IMR-90 (cell line): Measurements from ENCODE around the gene VPS72. TPM values are rescaled to one million over a fixed set of nuclear protein-coding genes. Genes with fewer than 3 reads are reported as not detected.

ENCODE experiments used
- ATAC-seq: fragments of 200-7000 bp; cut with Tn5 transposase; 2 replicates; pipeline ENCODE4 v1.9.1; 2020; ENCODE audit warnings: low read depth, mild to moderate bottlenecking, moderate library complexity
- BruUV-seq: library from RNA; stranded (reverse); fragments of 400-500 nt; replicated peaks from 2 replicates; lab custom pipeline; 2021; lab: Mats Ljungman, UMichigan
- CTCF ChIA-PET: fragments of 300-600 bp; formaldehyde crosslinking; extraction: SDS; loops from one replicate; lab custom pipeline; 2021; ENCODE audit warnings: antibody characterized with exemption; lab: Yijun Ruan, JAX
- POLR2A ChIA-PET: fragments of 300-600 bp; sonication (Branson Sonifier 250); formaldehyde crosslinking; loops from one replicate; lab custom pipeline; 2022; ENCODE audit warnings: antibody characterized with exemption; ENCODE audit not compliant: unreplicated experiment; lab: Charles Lee
- DNase-seq: peaks from one replicate; pipeline ENCODE4 v3.0.0; 2013
- H2AFZ ChIP-seq: replicated peaks from 2 replicates; pipeline ENCODE3; 2013; ENCODE audit warnings: low read length, mild to moderate bottlenecking; ENCODE audit not compliant: poor library complexity
- H2AK5ac ChIP-seq: 2 replicates; pipeline ENCODE4 v1.6.1; 2013; ENCODE audit warnings: low read depth, low read length, inconsistent platforms
- H2AK9ac ChIP-seq: replicated peaks from 2 replicates; pipeline ENCODE3; 2013; ENCODE audit warnings: mild to moderate bottlenecking, low read depth, low read length, moderate library complexity; ENCODE audit not compliant: poor library complexity
- H2BK120ac ChIP-seq: 2 replicates; pipeline ENCODE4 v1.6.1; 2013; ENCODE audit warnings: low read depth, low read length, inconsistent platforms
- H2BK15ac ChIP-seq: 3 replicates; pipeline ENCODE4 v1.6.1; 2013; ENCODE audit warnings: low read depth, low read length, inconsistent platforms
- H2BK20ac ChIP-seq: 2 replicates; pipeline ENCODE4 v1.6.1; 2013; ENCODE audit warnings: low read depth, mild to moderate bottlenecking, inconsistent platforms, low read length, moderate library complexity
- H2BK5ac ChIP-seq: 2 replicates; pipeline ENCODE4 v1.6.1; 2013; ENCODE audit warnings: mild to moderate bottlenecking, low read depth, low read length, inconsistent platforms; ENCODE audit not compliant: poor library complexity, severe bottlenecking
- H3K14ac ChIP-seq: replicated peaks from 2 replicates; pipeline ENCODE4 v1.6.1; 2013; ENCODE audit warnings: low read depth, low read length, inconsistent platforms
- H3K18ac ChIP-seq: 2 replicates; pipeline ENCODE4 v1.6.1; 2013; ENCODE audit warnings: low read depth, low read length, control low read depth
- H3K23ac ChIP-seq: 2 replicates; pipeline ENCODE4 v1.6.1; 2013; ENCODE audit warnings: low read depth, low read length, inconsistent platforms
- H3K27ac ChIP-seq: 2 replicates; pipeline ENCODE4 v1.5.1; 2013; ENCODE audit warnings: mild to moderate bottlenecking, control low read depth, low read length; ENCODE audit not compliant: insufficient read depth
- H3K27me3 ChIP-seq: 2 replicates; pipeline ENCODE4 v1.6.1; 2013; ENCODE audit warnings: low read length; ENCODE audit not compliant: control insufficient read depth, insufficient read depth
- H3K36me3 ChIP-seq: 2 replicates; pipeline ENCODE4 v1.6.1; 2013; ENCODE audit warnings: low read length, mixed read lengths; ENCODE audit not compliant: control insufficient read depth, insufficient read depth
- H3K4ac ChIP-seq: 2 replicates; pipeline ENCODE4 v1.6.1; 2013; ENCODE audit warnings: low read depth, low read length, inconsistent platforms
- H3K4me1 ChIP-seq: 2 replicates; pipeline ENCODE4 v1.6.1; 2013; ENCODE audit warnings: low read length, mixed read lengths; ENCODE audit not compliant: control insufficient read depth, insufficient read depth
- H3K4me2 ChIP-seq: 2 replicates; pipeline ENCODE4 v1.6.1; 2013; ENCODE audit warnings: low read depth, mild to moderate bottlenecking, control low read depth, low read length, moderate library complexity
- H3K4me3 ChIP-seq: 2 replicates; pipeline ENCODE4 v1.5.1; 2013; ENCODE audit warnings: low read depth, mild to moderate bottlenecking, control low read depth, low read length, moderate library complexity; ENCODE audit not compliant: insufficient read depth
- H3K56ac ChIP-seq: 2 replicates; pipeline ENCODE4 v1.6.1; 2013; ENCODE audit warnings: low read length, inconsistent platforms; ENCODE audit not compliant: insufficient read depth; ENCODE audit errors: extremely low read depth
- H3K79me1 ChIP-seq, 2 experiments: 2 replicates each; pipeline ENCODE4 v1.6.1; 2013; ENCODE audit warnings: low read length in 2 of 2, inconsistent platforms in 1 of 2, low read depth in 1 of 2
- H3K9ac ChIP-seq: 2 replicates; pipeline ENCODE4 v1.6.1; 2013; ENCODE audit warnings: low read depth, low read length, control low read depth
- H3K9me1 ChIP-seq: 2 replicates; pipeline ENCODE4 v1.6.1; 2013; ENCODE audit warnings: low read length, inconsistent platforms; ENCODE audit not compliant: insufficient read depth
- H3K9me3 ChIP-seq: 2 replicates; pipeline ENCODE4 v1.6.1; 2013; ENCODE audit warnings: low read length; ENCODE audit not compliant: control insufficient read depth, insufficient read depth
- H4K20me1 ChIP-seq: 2 replicates; pipeline ENCODE4 v1.6.1; 2013; ENCODE audit warnings: low read length, inconsistent platforms; ENCODE audit not compliant: insufficient read depth
- H4K5ac ChIP-seq: 2 replicates; pipeline ENCODE4 v1.6.1; 2013; ENCODE audit warnings: mild to moderate bottlenecking, low read depth, low read length, control low read depth
- H4K8ac ChIP-seq, 2 experiments: 2 replicates each; pipeline ENCODE4 v1.6.1; 2013; ENCODE audit warnings: low read depth in 2 of 2, low read length in 2 of 2, control low read depth in 1 of 2, inconsistent platforms in 1 of 2
- H4K91ac ChIP-seq: 2 replicates; pipeline ENCODE4 v1.6.1; 2013; ENCODE audit warnings: low read depth, low read length, inconsistent platforms; ENCODE audit not compliant: insufficient read depth
- BHLHE40 ChIP-seq: fragments of 150-350 bp; IDR thresholded peaks from 2 replicates; pipeline ENCODE4 v1.6.1; 2016; ENCODE audit warnings: mild to moderate bottlenecking, low read depth, low read length
- MAFK ChIP-seq: IDR thresholded peaks from 2 replicates; pipeline ENCODE4 v1.6.1; 2012; ENCODE audit warnings: low read depth, low read length, improper control_type of control experiment
- MAZ ChIP-seq: IDR thresholded peaks from 2 replicates; pipeline ENCODE4 v1.6.1; 2012; ENCODE audit warnings: low read depth, mild to moderate bottlenecking, low read length, improper control_type of control experiment, moderate library complexity, borderline replicate concordance
- MXI1 ChIP-seq: IDR thresholded peaks from 2 replicates; pipeline ENCODE4 v1.6.1; 2012; ENCODE audit warnings: low read depth, mild to moderate bottlenecking, low read length, moderate library complexity, borderline replicate concordance
- NFE2L2 ChIP-seq: fragments of 150-350 bp; IDR thresholded peaks from 2 replicates; pipeline ENCODE4 v1.6.1; 2016; ENCODE audit warnings: low read depth, mild to moderate bottlenecking, low read length
- POLR2A ChIP-seq: IDR thresholded peaks from 2 replicates; pipeline ENCODE4 v1.6.1; 2012; ENCODE audit warnings: mild to moderate bottlenecking, low read depth, low read length
- RAD21 ChIP-seq: IDR thresholded peaks from 2 replicates; pipeline ENCODE4 v1.6.1; 2012; ENCODE audit warnings: low read length, improper control_type of control experiment
- RCOR1 ChIP-seq: IDR thresholded peaks from 2 replicates; pipeline ENCODE4 v1.6.1; 2012; ENCODE audit warnings: mild to moderate bottlenecking, low read length, improper control_type of control experiment; ENCODE audit not compliant: insufficient replicate concordance
- RFX5 ChIP-seq: IDR thresholded peaks from 2 replicates; pipeline ENCODE4 v1.8.0; 2012; ENCODE audit warnings: low read depth, mild to moderate bottlenecking, low read length, moderate library complexity
- SMC3 ChIP-seq: fragments of 150-350 bp; IDR thresholded peaks from 2 replicates; pipeline ENCODE4 v1.6.1; 2016; ENCODE audit warnings: low read depth, mild to moderate bottlenecking, antibody characterized with exemption, low read length, moderate library complexity
- WGBS, 2 experiments: methylation state at CpG; one replicate each; pipeline versions ENCODE4 v1.1.5 to v1.1.7; 2013; ENCODE audit warnings: missing lambda C conversion rate in 2 of 2; ENCODE audit not compliant: insufficient read length in 1 of 2; ENCODE audit errors: extremely low coverage in 2 of 2; 5-methylcytosine and 5-hydroxymethylcytosine counted together
- dilution Hi-C: fragments of 300-500 bp; cut with HindIII; formaldehyde crosslinking; loops from one replicate; pipeline ENCODE4 v1.14.3; 2018; ENCODE audit warnings: low sequenced_read_pairs; ENCODE audit not compliant: unreplicated experiment
- in situ Hi-C: fragments of 300-500 bp; cut with MboI; formaldehyde crosslinking; loops from 3 replicates; pipeline ENCODE4 v1.14.3; 2019; ENCODE audit warnings: low sequenced_read_pairs, inconsistent platforms, mixed read lengths
- intact Hi-C: fragments of 100-400 bp; cut with micrococcal nuclease; formaldehyde crosslinking; loops from 2 replicates; pipeline ENCODE4 v1.10.0; 2022
- polyA plus RNA-seq, 3 experiments: library from polyadenylated mRNA; depleted of rRNA; stranded (reverse); fragments of >200 nt; gene quantifications; 2 replicates each; pipeline ENCODE4 v1.2.3, GENCODE V29; 2012; ENCODE audit warnings: low replicate concordance in 1 of 3
- total RNA-seq: library from RNA; depleted of rRNA; stranded (reverse); fragments of >200 nt; gene quantifications from 2 replicates; pipeline ENCODE4 v1.2.3, GENCODE V29; 2012
- TF ChIP-seq, protein P1 (sequence below): fragments of 150-350 bp; IDR thresholded peaks from 2 replicates; pipeline ENCODE4 v1.6.1; 2017; ENCODE audit warnings: mild to moderate bottlenecking, antibody characterized with exemption, low read length, low read depth
- TF ChIP-seq, protein P2 (sequence below): conservative IDR thresholded peaks from 2 replicates; pipeline ENCODE4 v1.5.1; 2012; ENCODE audit warnings: mild to moderate bottlenecking, low read depth, low read length, improper control_type of control experiment

VPS72 gene
- total and polyA plus RNA-seq, 2 of the 4 experiments (the other 2 are of a cell fraction), result 51.3 to 62.3 TPM

DNA sequence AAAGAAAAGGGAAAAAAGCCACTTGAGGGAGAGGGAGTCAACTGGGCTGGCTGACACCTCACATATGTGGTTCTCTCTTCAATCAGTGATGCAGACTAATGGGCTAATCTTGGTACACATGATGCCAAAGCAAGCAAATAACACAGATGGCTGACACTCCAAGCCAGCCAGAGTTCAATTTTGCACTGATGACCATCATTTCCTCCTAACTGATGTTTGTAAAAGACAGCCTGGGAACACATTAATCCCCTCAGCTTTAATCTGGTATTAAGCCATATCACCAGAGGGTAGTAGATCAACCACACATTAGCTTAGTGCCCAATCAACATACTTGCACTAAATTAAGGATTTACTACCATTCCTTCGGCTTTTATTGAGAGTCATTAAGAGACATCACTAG is 2.8 kb downstream of the VPS72 start:
- Histone ChIP-seq H3K56ac (no peak overlapping the region), H3K36me3 (peaks cover 26% of the 10 kb centered on the region), H3K27me3 (no peaks in the 10 kb centered on the region), H2AK9ac (no peak overlapping the region), H4K8ac (no peak overlapping the region), H3K4me2 (no peak overlapping the region), H3K27ac (no peak overlapping the region), H3K23ac (0 out of 2 replicates have a peak overlapping the region, but pooled peaks have one; percentile 4), H3K4me3 (no peak overlapping the region), H2BK20ac (no peak overlapping the region), H3K79me1 (peaks cover 32 to 45% of the 10 kb centered on the region in 2 experiments), H2BK5ac (no peak overlapping the region), H2BK15ac (no peak overlapping the region), H2AK5ac (no peak overlapping the region), H4K91ac (no peak overlapping the region), H3K18ac (no peak overlapping the region), H3K9me1 (peaks cover 12% of the 10 kb centered on the region; the same call in 1 of the 2 replicates), H3K9me3 (no peaks in the 10 kb centered on the region), H2BK120ac (no peak overlapping the region), H3K4me1 (no peaks in the 10 kb centered on the region; the same call in 1 of the 2 replicates), H3K14ac (no peak overlapping the region), H4K5ac (no peak overlapping the region), H3K4ac (no peak overlapping the region), H4K20me1 (no peaks in the 10 kb centered on the region), H2AFZ (no peak overlapping the region), H3K9ac (no peak overlapping the region)
- no TSS peak for BruUV-seq
- in situ Hi-C loops (no loop called here), intact Hi-C loops (no loop called here), dilution Hi-C loops (no loop called here)
- TF ChIP-seq BHLHE40 (no peak), RCOR1 (no peak), SMC3 (no peak), POLR2A (no peak), MAFK (no peak), NFE2L2 (no peak), RAD21 (no peak), RFX5 (no peak), MAZ (no peak), MXI1 (no peak)
- TF ChIP-seq, protein P1, sequence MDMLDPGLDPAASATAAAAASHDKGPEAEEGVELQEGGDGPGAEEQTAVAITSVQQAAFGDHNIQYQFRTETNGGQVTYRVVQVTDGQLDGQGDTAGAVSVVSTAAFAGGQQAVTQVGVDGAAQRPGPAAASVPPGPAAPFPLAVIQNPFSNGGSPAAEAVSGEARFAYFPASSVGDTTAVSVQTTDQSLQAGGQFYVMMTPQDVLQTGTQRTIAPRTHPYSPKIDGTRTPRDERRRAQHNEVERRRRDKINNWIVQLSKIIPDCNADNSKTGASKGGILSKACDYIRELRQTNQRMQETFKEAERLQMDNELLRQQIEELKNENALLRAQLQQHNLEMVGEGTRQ, result no peak
- TF ChIP-seq, protein P2, sequence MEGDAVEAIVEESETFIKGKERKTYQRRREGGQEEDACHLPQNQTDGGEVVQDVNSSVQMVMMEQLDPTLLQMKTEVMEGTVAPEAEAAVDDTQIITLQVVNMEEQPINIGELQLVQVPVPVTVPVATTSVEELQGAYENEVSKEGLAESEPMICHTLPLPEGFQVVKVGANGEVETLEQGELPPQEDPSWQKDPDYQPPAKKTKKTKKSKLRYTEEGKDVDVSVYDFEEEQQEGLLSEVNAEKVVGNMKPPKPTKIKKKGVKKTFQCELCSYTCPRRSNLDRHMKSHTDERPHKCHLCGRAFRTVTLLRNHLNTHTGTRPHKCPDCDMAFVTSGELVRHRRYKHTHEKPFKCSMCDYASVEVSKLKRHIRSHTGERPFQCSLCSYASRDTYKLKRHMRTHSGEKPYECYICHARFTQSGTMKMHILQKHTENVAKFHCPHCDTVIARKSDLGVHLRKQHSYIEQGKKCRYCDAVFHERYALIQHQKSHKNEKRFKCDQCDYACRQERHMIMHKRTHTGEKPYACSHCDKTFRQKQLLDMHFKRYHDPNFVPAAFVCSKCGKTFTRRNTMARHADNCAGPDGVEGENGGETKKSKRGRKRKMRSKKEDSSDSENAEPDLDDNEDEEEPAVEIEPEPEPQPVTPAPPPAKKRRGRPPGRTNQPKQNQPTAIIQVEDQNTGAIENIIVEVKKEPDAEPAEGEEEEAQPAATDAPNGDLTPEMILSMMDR, result no peak
- DNase-seq, result no peak
- no peak for ATAC-seq
- WGBS, 2 experiments, result no CpG with 5 or more reads among the region's 1 CpG
- ChIA-PET POLR2A (no interaction called here), CTCF (no interaction called here)
